ENCODE results near the gene EPB41L4B. TPM values are rescaled to one million over a fixed set of nuclear protein-coding genes. Genes with fewer than 3 reads are reported as not detected.

Gene EPB41L4B
- total RNA-seq, 2 donors from 2014 or later = 6.4 to 6.6 TPM

GRCh38 chr9:109283012-109283411, 37.8 kb downstream of the EPB41L4B start:
- Mint-ChIP-seq H3K4me1 (no peaks in the 10 kb centered on the region), H3K27ac (no peak overlapping the region), H3K4me3 (no peak overlapping the region), H3K27me3 (ENCODE audit: insufficient read depth) (no peaks in the 10 kb centered on the region), H3K36me3 (ENCODE audit: low read depth) (no peaks in the 10 kb centered on the region), H3K9me3 (no peaks in the 10 kb centered on the region)
- H3K4me3 ChIP-seq (ENCODE audit: low read length) = no peak overlapping the region
- no peaks in the 10 kb centered on the region for H3K36me3 ChIP-seq (ENCODE audit: control insufficient read depth, insufficient read depth, low read length)
- H3K27ac ChIP-seq (ENCODE audit: low read depth, low read length) = no peak overlapping the region
- WGBS, 2 experiments (ENCODE audit: insufficient coverage in 1 of 2, insufficient read length in 1 of 2) = 89 to 90% methylated on average over 1 to 3 of the region's 3 CpGs
- no peaks in the 10 kb centered on the region for H3K27me3 ChIP-seq (ENCODE audit: control insufficient read depth, insufficient read depth, low read length, poor library complexity, severe bottlenecking)
- DNase-seq = no peak
- H3K9ac ChIP-seq (ENCODE audit: extremely low read depth, low read length, poor library complexity, severe bottlenecking) = no peak overlapping the region
- H3K4me1 ChIP-seq (ENCODE audit: control insufficient read depth, insufficient read depth, low read length) = no peaks in the 10 kb centered on the region
- TF ChIP-seq, protein P1, sequence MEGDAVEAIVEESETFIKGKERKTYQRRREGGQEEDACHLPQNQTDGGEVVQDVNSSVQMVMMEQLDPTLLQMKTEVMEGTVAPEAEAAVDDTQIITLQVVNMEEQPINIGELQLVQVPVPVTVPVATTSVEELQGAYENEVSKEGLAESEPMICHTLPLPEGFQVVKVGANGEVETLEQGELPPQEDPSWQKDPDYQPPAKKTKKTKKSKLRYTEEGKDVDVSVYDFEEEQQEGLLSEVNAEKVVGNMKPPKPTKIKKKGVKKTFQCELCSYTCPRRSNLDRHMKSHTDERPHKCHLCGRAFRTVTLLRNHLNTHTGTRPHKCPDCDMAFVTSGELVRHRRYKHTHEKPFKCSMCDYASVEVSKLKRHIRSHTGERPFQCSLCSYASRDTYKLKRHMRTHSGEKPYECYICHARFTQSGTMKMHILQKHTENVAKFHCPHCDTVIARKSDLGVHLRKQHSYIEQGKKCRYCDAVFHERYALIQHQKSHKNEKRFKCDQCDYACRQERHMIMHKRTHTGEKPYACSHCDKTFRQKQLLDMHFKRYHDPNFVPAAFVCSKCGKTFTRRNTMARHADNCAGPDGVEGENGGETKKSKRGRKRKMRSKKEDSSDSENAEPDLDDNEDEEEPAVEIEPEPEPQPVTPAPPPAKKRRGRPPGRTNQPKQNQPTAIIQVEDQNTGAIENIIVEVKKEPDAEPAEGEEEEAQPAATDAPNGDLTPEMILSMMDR (conservative IDR thresholded peaks at IDR 0.05) = no peak
- H3K9me3 ChIP-seq (ENCODE audit: control insufficient read depth, low read length) = no peaks in the 10 kb centered on the region

DNA sequence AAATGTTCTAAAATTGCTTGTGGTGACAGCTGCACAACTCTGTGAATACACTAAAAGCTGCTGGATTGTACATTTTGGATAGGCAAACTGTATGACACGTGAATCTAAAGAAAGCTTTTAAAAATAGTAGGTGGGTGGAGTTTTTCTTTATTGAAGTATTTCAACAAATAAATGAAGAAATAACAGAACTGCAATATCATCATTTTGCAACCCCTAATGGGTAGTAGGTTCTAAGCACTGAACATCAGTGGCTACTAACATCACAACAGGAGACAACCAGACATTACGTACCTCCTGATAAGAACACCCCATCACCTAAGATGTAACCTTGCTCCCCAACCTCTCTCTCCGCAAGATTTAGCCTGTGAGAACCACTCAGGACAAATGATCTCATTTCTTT, 38.6 kb downstream of the EPB41L4B start:
- H3K9me3 ChIP-seq (ENCODE audit: control insufficient read depth, low read length) = no peaks in the 10 kb centered on the region
- TF ChIP-seq, protein P1 (conservative IDR thresholded peaks at IDR 0.05) = no peak
- 85 to 93% methylated on average over 2 to 3 of the region's 3 CpGs for WGBS, 2 experiments (ENCODE audit: insufficient coverage in 1 of 2, insufficient read length in 1 of 2)
- no peak overlapping the region for H3K27ac ChIP-seq (ENCODE audit: low read depth, low read length)
- H3K9ac ChIP-seq (ENCODE audit: extremely low read depth, low read length, poor library complexity, severe bottlenecking) = no peak overlapping the region
- H3K27me3 ChIP-seq (ENCODE audit: control insufficient read depth, insufficient read depth, low read length, poor library complexity, severe bottlenecking) = no peaks in the 10 kb centered on the region
- H3K4me1 ChIP-seq (ENCODE audit: control insufficient read depth, insufficient read depth, low read length) = no peaks in the 10 kb centered on the region
- no peak overlapping the region for H3K4me3 ChIP-seq (ENCODE audit: low read length)
- H3K36me3 ChIP-seq (ENCODE audit: control insufficient read depth, insufficient read depth, low read length) = no peaks in the 10 kb centered on the region
- no peaks in the 10 kb centered on the region for H3K4me1 Mint-ChIP-seq
- DNase-seq = no peak
- H3K27ac Mint-ChIP-seq = no peak overlapping the region
- no peak overlapping the region for H3K4me3 Mint-ChIP-seq
- peaks cover 2% of the 10 kb centered on the region for H3K36me3 Mint-ChIP-seq (ENCODE audit: low read depth)
- H3K9me3 Mint-ChIP-seq = no peaks in the 10 kb centered on the region
- H3K27me3 Mint-ChIP-seq (ENCODE audit: insufficient read depth) = no peaks in the 10 kb centered on the region

DNA sequence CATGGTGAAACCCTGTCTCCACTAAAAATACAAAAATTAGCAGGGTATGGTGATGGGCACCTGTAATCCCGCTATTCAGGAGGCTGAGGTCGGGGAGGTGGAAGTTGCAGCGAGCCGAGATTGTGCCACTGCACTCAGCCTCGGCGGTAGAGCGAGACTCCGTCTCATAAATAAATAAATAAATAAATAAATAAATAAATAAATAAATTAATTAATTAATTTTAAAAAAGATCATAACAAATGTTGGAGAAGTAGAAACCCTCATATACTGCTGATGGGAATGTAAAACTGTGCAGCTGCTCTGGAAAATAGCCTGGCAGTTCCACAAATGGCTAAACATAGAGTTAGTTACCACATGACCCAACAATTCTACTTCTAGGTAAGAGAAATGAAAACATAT, 39.3 kb downstream of the EPB41L4B start:
- H3K36me3 ChIP-seq (ENCODE audit: control insufficient read depth, insufficient read depth, low read length) = no peaks in the 10 kb centered on the region
- H3K27ac ChIP-seq (ENCODE audit: low read depth, low read length) = no peak overlapping the region
- no peaks in the 10 kb centered on the region for H3K9me3 ChIP-seq (ENCODE audit: control insufficient read depth, low read length)
- 94% methylated on average over 4 of the region's 8 CpGs; no CpG with 5 or more reads in 1 of the 2 experiments for WGBS, 2 experiments (ENCODE audit: insufficient coverage in 1 of 2, insufficient read length in 1 of 2)
- no peak for DNase-seq
- Mint-ChIP-seq H3K27me3 (ENCODE audit: insufficient read depth) (no peaks in the 10 kb centered on the region), H3K27ac (no peak overlapping the region), H3K36me3 (ENCODE audit: low read depth) (peaks cover 2% of the 10 kb centered on the region), H3K4me1 (no peaks in the 10 kb centered on the region), H3K4me3 (no peak overlapping the region), H3K9me3 (no peaks in the 10 kb centered on the region)
- H3K9ac ChIP-seq (ENCODE audit: extremely low read depth, low read length, poor library complexity, severe bottlenecking) = no peak overlapping the region
- no peaks in the 10 kb centered on the region for H3K27me3 ChIP-seq (ENCODE audit: control insufficient read depth, insufficient read depth, low read length, poor library complexity, severe bottlenecking)
- TF ChIP-seq, protein P1 (conservative IDR thresholded peaks at IDR 0.05) = no peak
- no peak overlapping the region for H3K4me3 ChIP-seq (ENCODE audit: low read length)
- H3K4me1 ChIP-seq (ENCODE audit: control insufficient read depth, insufficient read depth, low read length) = no peaks in the 10 kb centered on the region
